Activated T-helper 1 cell treated with Interleukin-2 at 50 U/mL for 16 hours (primary cell): ENCODE results near the gene WASF3.
"Not testable (repeated sequence)": the region's sequence is repeated elsewhere in the genome, so short reads cannot be mapped to it uniquely, and the experiment has no call there.

Experiments
- DNase-seq: peaks from one replicate; pipeline ENCODE4 v3.0.0-alpha.2; 2020; ENCODE audit warnings: low read depth

The WASF3 gene

DNA sequence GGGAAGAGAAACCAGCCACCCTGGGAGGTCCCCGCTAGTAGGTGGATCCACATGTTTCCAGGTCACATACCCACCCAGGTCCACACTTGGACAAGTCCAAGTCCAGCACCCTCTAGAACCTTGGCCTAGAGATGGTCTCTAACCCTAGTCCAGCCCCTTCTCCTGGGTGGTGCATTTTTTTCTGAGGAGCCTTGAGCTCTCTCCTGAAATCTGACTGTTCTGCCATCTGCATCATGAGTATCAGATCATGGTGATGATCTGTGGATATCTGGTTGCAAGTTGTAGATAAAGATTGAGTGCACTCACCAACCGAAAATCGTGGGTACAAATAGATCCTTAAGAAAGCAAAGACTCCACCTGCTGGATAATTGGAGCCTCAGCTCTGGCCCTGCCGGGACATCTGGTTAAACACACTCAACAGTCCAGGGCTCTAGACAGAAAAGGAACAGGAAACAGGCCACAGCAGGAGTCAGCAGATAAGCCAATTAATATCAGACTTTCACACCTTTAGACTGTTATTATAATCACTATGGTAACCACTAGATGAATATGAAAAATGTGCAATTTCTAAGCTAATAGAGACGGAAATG lies 162.0 kb downstream of the WASF3 start:
- no peak for DNase-seq

DNA sequence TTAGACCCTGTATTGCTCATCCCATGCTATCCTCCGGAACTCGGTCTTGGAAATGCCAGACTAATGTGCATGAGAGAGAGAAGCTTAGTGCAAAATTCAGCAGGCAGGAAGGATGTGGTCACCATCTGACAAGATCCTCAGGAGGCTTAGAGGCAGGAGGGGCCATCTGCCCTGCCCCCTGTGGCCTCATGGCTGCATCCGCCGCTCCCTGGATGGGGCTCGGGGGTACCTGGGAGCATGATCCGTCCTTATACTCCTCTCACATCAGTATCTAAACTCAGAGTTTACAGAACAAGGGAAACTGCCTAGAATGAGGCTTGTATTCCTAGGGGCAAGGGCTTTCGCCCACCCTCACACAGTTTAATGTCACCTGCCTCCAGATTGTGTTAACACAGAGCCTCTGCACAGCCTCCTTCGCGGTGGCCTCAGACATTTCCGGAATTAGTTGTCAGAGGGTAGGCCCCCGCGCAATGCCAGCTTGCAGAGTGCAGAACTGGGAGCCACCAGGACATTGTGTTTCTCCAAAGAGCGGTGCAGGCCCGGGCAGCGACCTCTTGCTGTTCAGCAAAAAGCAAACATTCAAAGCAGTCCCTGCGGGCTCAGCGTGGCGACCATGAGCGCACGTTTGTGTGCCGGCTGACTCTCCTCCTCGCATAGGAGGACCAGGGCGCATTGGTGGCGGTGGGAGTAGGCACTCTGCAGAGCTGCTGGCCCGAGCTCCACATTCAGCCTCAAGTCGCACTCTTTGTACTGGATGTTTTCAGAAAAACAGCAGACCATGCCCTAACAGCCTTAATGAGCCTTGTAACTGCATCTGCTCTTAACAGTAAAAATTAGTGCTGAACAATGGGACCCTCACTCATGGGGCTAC lies 164.0 kb downstream of the WASF3 start:
- peak; percentile 10 for DNase-seq

DNA sequence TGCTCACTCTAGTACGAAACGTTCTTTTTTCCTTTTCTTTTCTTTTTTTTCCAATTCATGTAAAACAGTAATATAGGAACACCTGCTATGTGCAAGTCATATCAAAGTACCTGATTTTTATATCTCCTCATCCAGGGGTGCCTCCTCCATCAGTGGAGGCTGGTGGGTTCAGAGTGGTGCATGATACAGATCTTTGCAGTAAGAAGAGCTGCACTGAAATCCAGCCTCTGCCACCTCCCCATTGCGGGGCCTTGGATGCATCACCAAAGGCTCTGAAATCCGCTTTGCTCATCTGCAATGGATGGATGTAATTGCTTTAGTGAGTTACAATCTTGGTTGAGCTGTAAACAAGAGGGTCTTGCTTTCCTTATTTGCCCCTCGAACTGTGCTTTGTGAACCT lies 164.8 kb downstream of the WASF3 start:
- DNase-seq = no peak

DNA sequence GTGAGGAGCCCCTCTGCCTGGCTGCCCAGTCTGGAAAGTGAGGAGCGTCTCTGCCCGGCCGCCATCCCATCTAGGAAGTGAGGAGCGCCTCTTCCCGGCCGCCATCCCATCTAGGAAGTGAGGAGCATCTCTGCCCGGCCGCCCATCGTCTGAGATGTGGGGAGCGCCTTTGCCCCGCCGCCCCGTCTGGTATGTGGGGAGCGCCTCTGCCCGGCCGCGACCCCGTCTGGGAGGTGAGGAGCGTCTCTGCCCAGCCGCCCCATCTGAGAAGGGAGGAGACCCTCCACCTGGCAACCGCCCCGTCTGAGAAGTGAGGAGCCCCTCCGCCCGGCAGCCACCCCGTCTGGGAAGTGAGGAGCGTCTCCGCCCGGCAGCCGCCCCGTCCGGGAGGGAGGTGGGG lies 166.1 kb downstream of the WASF3 start:
- not testable (repeated sequence) for DNase-seq

DNA sequence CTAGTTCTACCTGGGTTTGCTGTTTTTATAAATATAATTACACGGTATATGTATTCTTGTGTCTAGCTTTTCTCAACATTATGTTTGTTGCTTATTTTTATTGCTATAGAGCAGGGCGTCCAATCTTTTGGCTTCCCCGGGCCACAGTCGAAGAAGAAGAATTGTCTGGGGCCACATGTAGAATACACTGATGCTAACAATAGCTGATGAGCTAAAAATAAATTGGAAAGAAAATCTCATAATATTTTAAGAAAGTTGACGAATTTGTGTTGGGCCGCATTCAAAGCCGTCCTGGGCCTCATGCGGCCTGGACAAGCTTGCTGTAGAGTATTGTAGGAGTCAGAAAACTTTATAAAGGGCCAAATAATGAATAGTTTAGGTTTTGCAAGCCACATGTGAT lies 169.2 kb downstream of the WASF3 start:
- DNase-seq = no peak

DNA sequence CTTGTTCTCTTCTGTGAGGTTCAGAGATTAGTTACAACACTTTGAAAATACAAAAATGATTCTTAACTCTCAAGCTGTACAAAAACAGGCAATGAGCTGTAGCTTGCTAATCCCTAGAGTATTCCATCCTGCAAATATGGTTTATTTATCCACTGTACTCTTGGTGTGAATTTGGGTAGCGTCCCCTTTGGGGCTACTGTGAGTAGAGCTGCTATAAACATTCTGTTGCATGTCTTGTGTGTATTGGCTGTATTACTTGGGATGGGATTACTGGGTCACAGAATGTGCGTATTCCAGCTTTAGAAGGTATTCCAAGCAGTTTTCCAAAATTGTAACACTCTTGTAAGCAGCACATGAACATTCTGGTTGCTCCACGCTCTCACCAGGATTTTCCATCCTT lies 169.6 kb downstream of the WASF3 start:
- DNase-seq = no peak

DNA sequence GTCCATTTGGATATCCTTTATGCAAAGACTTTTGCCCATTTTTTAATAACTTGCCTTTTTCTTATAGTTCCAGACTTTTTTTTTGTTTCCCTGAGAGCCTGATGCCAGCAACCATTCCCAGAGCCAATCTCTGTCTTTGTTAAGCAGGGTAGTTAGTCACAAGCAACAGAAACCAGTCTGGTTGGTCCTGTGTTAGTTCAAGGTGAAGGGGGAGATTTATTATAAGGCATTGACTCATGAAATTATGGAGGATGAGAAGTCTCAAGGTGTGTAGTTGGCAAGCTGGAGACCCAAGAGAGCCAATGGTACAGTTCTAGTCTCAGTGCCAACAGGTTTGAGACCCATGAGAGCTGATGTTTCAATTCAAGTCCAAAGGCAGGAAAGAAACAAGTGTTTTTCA lies 170.2 kb downstream of the WASF3 start:
- no peak for DNase-seq

DNA sequence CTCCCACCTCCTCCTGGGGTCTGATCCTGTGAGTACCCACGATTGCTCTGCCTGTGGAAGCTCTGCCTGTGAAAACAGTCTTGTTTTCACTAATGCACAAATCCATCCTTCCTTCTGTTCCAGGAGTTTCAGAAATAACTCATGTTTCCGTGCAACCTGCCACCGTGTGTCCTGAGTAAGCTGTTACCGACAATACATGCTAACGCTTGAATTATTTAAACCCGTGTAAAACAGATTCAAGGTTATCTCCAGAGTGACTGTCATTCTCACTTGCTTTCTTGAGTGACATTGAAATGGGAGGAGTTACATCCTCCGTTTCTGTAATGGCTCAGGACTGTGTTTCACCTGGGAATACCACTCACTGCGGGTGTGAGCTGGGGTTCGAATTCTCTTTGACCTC lies 178.2 kb downstream of the WASF3 start:
- no peak for DNase-seq
